Raji (cell line): ENCODE results near the gene WDR89.

ENCODE experiments used
- POLR2A ChIP-seq: IDR thresholded peaks from 2 replicates; pipeline ENCODE4 v1.6.1; 2011; ENCODE audit warnings: low read depth, low read length, control low read depth; ENCODE audit not compliant: insufficient read depth

WDR89 gene

GRCh38 chr14:63663428-63664341 is 22.0 kb upstream of the WDR89 start:
- no peak for TF ChIP-seq POLR2A

GRCh38 chr14:63662776-63663175 is 21.1 kb upstream of the WDR89 start:
- TF ChIP-seq POLR2A = no peak

GRCh38 chr14:63659726-63660125 is 18.1 kb upstream of the WDR89 start:
- TF ChIP-seq POLR2A = no peak

- TF ChIP-seq POLR2A = no peak
Measured at GRCh38 chr14:63656194-63656593, 14.5 kb upstream of the WDR89 start.

- TF ChIP-seq POLR2A = no peak
Measured at GRCh38 chr14:63654936-63655335, 13.3 kb upstream of the WDR89 start.

GRCh38 chr14:63654346-63654745 is 12.7 kb upstream of the WDR89 start:
- TF ChIP-seq POLR2A = no peak

GRCh38 chr14:63652406-63652805 is 10.7 kb upstream of the WDR89 start:
- no peak for TF ChIP-seq POLR2A

- no peak for TF ChIP-seq POLR2A
Measured at GRCh38 chr14:63650256-63650952, 8.7 kb upstream of the WDR89 start.

- TF ChIP-seq POLR2A = no peak
Measured at GRCh38 chr14:63647696-63648410, 6.2 kb upstream of the WDR89 start.

- TF ChIP-seq POLR2A = no peak
Measured at GRCh38 chr14:63644741-63645140, 3.1 kb upstream of the WDR89 start.

- TF ChIP-seq POLR2A = no peak
Measured at GRCh38 chr14:63642656-63643382, 1.1 kb upstream of the WDR89 start.

GRCh38 chr14:63642229-63642611 is 549 bp upstream of the WDR89 start:
- TF ChIP-seq POLR2A = peak; percentile 55; the same call in 1 of the 2 replicates

- no peak for TF ChIP-seq POLR2A
Measured at GRCh38 chr14:63638493-63638892, 3.2 kb downstream of the WDR89 start.

GRCh38 chr14:63633801-63634200 is 7.9 kb downstream of the WDR89 start:
- TF ChIP-seq POLR2A = no peak
